Measurements from ENCODE around the gene MAN1C1.

The MAN1C1 gene

DNA sequence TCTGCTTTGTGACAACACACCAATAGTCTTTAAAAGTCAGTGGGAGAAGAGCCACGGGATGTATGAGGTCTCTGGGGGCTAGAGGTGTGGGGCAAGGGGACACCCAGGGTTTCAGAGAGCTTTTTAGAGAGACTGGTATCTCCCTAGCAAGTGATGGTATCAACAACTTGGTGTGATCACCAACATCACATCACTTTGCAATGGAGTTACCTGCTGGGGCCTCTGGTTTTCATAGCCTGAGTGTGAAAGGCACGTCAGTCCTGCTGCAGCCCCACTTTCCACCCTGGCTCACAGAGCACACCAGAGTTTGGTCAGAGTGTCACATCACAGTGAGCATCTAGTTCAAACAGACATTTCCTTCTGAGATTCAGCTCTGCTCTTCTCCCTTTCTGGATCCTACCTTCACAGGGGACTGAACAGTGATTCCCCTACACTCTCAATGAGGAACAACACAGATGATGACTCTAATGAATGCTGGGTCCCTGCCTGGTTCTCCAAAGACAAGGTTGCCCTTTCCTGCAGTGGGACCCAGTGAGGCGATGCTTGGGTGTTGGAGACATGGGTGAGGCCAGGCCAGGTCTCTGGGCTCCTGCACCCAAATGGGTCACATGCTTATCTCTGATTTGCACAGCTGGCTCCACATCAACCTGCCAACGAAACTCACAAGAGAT, 2.0 kb upstream of the MAN1C1 start:
- no peak for DNase-seq (ENCODE audit: low spot score)

DNA sequence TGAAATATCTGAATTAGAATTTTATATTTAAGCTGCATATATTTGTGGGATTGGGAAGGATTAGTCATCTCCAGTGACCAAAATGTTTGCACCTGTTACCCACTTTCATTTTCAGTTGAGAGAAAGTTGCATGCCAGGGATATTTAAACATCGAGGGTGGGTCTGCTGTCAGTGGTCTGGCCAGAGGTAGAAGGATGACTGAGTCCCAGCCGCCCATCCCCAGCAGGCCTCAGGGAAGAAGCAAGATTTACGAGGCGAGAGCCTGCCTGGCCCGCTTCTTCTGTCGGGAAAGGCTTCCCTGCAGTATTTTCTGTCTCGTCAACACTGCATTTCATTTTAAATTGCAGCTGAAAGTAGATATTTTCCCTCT, 1.4 kb upstream of the MAN1C1 start:
- DNase-seq (ENCODE audit: low spot score), result no peak

GRCh38 chr1:25615563-25616094, 962 bp upstream of the MAN1C1 start:
- no peak for DNase-seq (ENCODE audit: low spot score)

DNA sequence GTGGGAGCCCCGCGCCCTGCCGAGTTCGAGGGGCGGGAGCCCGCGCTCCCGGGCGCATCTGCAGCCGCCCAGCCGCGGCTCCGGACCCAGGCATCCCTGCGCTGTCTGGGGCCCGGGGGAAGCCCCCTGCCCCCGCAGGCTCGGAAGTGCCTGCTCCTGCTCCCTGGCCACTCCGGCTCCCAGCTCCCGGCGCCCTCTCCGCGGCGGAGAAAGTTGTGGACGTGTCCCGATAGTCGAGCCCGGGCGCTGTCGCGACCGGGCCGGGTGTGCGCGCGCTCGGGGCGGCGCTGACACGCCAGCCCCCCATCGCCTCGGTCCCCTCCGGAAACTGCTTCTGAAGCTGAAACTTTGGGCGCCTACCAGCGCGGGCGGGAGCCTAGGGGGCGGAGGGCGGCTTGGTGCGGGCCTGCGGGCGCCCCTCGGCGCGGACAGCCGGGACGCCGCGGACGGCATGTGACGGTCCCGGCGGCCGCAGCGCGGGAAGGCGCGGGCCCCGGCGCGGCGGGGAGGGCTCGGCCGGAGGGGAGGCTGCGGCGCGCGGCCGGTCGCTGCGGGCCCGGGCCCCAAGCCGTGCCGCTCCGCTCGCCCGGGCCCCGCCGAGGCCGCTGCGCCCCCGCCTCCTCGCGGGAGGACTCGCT, 515 bp downstream of the MAN1C1 start:
- DNase-seq (ENCODE audit: low spot score), result no peak

GRCh38 chr1:25617625-25618432, 1.2 kb downstream of the MAN1C1 start:
- no peak for DNase-seq (ENCODE audit: low spot score)

DNA sequence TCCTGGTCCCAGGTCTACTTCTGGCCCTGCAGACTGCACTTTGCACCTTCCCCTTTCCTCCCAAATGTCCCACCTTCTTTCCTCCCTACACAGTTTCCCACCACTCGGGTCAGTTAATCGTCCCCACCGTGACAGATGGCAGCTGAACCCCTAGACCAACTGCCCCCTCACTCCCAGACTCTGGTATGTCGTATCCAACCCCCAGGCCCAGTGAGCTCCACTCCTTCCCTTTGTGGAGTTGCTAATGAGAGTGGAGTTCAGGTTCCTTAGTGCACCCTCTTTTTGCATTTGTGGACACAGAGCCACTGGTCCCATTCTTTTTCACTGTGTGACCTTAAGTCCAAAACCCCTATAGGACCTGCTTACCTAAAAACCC, 1.8 kb downstream of the MAN1C1 start:
- DNase-seq (ENCODE audit: low spot score), result no peak

- DNase-seq (ENCODE audit: low spot score), result no peak
These were observed 2.7 kb downstream of the MAN1C1 start for GRCh38 chr1:25619101-25619890.

DNA sequence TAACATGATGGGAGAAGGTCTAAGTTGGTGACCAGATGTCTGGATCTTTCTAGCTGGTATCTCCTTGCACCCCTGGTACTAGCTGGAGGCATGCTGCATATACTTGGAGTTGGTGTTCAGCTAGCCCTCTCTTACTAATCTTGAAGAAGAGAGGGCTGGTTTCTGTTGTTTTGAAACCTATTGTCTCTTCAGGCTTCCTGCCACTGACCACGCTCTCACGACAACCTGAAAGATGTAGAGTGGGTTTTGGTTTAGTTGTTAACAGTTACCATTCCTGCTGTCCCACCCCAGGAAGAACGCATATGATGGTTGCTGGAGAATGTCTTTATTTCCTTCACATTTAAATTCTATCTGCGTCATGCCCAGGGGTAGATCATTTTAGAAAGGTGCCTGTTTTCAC, 3.6 kb downstream of the MAN1C1 start:
- DNase-seq (ENCODE audit: low spot score), result no peak

- no peak for DNase-seq (ENCODE audit: low spot score)
These were observed 4.2 kb downstream of the MAN1C1 start for GRCh38 chr1:25620701-25621350.

- DNase-seq (ENCODE audit: low spot score), result no peak
These were observed 5.3 kb downstream of the MAN1C1 start for GRCh38 chr1:25621876-25622275.

GRCh38 chr1:25622531-25622930, 5.9 kb downstream of the MAN1C1 start:
- no peak for DNase-seq (ENCODE audit: low spot score)

DNA sequence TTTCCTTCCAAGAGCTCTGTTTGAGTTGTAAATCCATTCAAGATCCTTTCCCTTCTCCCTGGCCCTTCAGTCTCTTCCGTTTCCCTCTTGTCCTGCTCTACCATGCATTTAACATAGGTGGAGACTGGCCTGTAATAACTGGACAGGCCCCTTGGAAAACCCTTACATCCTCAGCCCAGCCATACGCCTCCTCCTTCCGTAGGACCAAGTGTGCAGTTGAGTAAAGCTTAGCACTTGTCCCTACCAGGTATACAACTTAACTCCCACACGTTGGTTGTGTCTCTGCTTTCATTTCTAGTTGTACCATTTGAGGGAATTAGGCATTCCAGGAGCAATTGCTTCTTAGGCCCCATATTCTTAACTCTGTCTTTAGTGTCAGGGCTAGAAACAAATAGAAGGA, 6.4 kb downstream of the MAN1C1 start:
- no peak for DNase-seq (ENCODE audit: low spot score)

DNA sequence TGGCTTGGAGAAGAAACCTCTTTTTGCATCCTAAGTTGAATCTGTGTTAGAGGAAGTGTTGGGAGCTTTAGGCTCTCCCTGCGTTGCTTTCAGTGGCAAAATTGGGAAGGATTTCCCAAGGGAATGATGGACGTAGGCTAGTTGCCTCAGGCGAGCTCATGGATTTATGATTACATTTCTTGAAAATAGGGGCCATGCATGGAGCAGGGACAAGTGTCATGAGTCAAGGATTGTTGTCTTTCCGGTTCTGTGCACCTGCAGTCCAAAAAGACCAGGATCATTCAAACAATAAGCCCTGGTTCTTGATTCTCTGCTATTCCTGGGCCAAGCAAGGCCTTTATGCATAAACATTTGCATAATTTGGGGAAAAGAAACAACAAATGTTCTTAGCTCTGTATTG, 7.1 kb downstream of the MAN1C1 start:
- no peak for DNase-seq (ENCODE audit: low spot score)

DNA sequence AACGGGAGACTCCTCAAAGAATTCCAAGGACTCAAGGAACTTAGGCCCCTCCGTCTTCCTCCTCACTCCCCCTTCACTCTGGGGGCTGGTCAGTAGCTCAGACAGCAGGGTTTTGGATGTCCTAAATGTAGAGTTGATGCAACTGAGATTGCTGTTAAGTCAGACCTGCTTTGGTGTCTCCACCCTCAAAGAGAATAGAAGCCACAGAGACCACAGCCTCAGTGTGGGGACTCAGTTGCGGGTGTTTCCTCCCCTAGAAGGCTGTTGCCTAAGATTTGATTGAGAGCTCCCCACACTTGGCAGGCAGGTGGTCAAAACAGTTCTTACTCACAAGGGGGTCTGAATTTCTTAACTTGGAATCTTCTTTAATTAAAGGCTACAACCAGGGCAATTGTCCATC, 7.6 kb downstream of the MAN1C1 start:
- DNase-seq (ENCODE audit: low spot score), result no peak

DNA sequence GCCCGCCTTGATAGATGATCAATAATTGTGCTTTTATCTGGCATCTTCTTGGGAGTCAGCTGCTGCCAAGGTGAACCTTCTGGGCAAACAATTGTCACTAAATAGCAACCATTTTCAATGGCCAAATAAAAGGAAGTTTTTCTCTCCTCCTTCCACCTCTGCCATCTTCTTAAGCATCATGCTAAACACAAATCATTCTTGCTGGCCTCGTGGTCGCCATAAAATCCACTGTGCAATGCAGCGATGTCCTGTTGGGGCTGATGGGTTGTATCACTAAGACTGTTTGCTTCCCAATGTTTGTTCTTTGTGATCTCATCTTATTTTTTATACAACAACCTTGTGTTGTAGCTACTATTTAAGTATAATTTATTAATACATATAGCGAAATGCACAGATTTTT, 8.0 kb downstream of the MAN1C1 start:
- no peak for DNase-seq (ENCODE audit: low spot score)

- no peak for DNase-seq (ENCODE audit: low spot score)
These were observed 9.4 kb downstream of the MAN1C1 start for GRCh38 chr1:25626018-25626417.

DNA sequence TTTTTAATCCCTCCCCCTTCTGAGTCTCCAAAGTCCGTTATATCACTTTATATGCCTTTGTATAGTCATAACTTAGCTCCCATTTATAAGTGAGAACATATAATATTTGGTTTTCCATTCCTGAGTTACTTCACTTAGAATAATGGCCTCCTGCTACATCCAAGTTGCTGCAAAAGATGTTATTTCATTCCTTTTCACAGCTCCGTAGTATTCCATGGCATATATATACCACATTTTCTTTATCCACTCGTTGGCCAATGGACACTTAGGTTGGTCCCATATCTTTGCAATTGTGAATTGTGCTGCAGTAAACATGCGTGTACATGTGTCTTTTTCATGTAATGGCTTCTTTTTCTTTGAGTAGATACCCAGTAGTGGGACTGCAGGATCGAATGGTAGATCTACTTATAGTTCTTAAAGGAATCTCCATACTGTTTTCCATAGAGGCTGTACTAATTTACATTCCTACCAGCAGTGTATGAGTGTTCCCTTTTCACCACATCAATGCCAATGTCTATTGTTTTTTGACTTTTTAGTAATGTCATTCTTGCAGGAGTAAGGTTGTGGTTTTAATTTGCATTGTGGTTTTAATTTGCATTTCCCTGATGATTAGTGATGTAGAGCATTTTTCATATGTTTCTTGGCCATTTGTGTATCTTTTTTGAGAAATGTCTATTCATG, 12.3 kb downstream of the MAN1C1 start:
- no peak for DNase-seq (ENCODE audit: low spot score)

DNA sequence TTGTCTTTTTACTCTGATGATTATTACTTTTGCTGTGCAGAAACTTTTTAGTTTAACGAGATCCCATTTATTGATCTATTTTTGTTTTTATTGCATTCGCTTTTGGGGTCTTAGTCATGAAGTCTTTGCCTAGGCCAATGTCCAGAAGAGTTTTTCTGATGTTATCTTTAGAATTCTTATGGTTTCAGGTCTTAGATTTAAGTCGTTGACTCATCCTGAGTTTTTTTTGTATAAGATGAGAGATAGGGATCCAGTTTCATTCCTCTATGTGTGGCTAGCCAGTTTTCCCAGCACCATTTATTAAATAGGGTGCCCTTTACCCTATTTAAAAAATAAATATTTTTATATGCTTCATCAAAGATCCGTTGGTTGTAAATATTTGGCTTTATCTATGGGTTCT, 13.2 kb downstream of the MAN1C1 start:
- no peak for DNase-seq (ENCODE audit: low spot score)

- no peak for DNase-seq (ENCODE audit: low spot score)
These were observed 15.3 kb downstream of the MAN1C1 start for GRCh38 chr1:25631750-25632485.

DNA sequence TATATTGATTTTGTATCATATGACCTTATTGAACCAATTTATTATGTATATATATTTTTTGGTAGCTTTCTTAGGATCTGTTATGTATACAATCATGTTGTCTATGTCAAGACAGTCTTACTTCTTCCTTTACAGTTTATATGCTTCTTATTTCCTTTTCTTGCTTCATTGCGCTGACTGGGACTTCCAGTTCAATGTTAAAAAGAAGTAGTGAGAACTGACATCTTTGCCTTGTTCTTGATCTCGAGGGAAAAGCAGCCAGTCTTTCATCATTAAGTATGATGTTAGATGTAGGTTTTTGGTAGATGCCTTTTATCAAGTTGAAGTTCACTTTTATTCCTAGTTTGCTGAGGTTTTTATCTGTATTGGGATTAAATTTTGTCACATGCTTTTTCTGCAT, 17.5 kb downstream of the MAN1C1 start:
- no peak for DNase-seq (ENCODE audit: low spot score)

DNA sequence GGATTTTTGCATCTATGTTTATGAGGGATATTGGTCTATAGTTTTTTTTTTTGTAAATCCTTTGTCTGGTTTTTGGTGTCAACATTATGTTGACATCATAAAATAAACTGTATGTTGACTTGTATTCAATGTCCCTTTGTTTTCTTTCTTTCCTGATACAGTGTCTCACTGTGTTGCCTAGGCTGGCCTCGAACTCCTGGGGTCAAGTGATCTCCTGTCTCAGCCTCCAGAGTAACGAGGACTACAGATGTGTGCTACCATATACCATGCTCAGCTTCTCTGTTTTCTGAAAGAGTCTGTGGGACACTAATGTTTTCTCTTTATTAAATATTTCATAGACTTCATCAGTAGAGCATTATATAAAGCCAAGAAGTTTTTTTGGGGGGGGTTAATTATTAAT, 18.3 kb downstream of the MAN1C1 start:
- DNase-seq (ENCODE audit: low spot score), result no peak
